GM21529 (cell line): ENCODE measurements around the gene TEX11.
"Not testable (repeated sequence)": the region's sequence is repeated elsewhere in the genome, so short reads cannot be mapped to it uniquely, and the experiment has no call there.

Experiments used
- ATAC-seq: cut with Tn5 transposase; IDR thresholded peaks from one replicate; pipeline ENCODE4 v1.9.1; 2021; ENCODE audit not compliant: unreplicated experiment

The TEX11 gene

GRCh38 chrX:70762285-70762684 is 146.2 kb downstream of the TEX11 start:
- no peak for ATAC-seq

GRCh38 chrX:70755850-70756249 is 152.7 kb downstream of the TEX11 start:
- ATAC-seq = no peak

- ATAC-seq = no peak
Measured at GRCh38 chrX:70754169-70754848, 154.2 kb downstream of the TEX11 start.

GRCh38 chrX:70733774-70734173 is 174.7 kb downstream of the TEX11 start:
- ATAC-seq = not testable (repeated sequence)

GRCh38 chrX:70727961-70728360 is 180.6 kb downstream of the TEX11 start:
- ATAC-seq = not testable (repeated sequence)

GRCh38 chrX:70720721-70721120 is 187.8 kb downstream of the TEX11 start:
- ATAC-seq = no peak

- ATAC-seq = not testable (repeated sequence)
Measured at GRCh38 chrX:70711336-70711735, 197.2 kb downstream of the TEX11 start.

GRCh38 chrX:70694339-70695122 is 214.0 kb downstream of the TEX11 start:
- ATAC-seq = no peak

GRCh38 chrX:70679455-70679854 is 229.1 kb downstream of the TEX11 start:
- not testable (repeated sequence) for ATAC-seq

GRCh38 chrX:70675284-70675683 is 233.2 kb downstream of the TEX11 start:
- no peak for ATAC-seq

GRCh38 chrX:70672326-70672725 is 236.2 kb downstream of the TEX11 start:
- ATAC-seq = no peak

- no peak for ATAC-seq
Measured at GRCh38 chrX:70669120-70669519, 239.4 kb downstream of the TEX11 start.

GRCh38 chrX:70664726-70665125 is 243.8 kb downstream of the TEX11 start:
- no peak for ATAC-seq

- ATAC-seq = not testable (repeated sequence)
Measured at GRCh38 chrX:70661124-70661523, 247.4 kb downstream of the TEX11 start.

GRCh38 chrX:70657546-70657945 is 251.0 kb downstream of the TEX11 start:
- not testable (repeated sequence) for ATAC-seq

GRCh38 chrX:70656304-70656703 is 252.2 kb downstream of the TEX11 start:
- ATAC-seq = no peak

GRCh38 chrX:70647910-70648309 is 260.6 kb downstream of the TEX11 start:
- not testable (repeated sequence) for ATAC-seq

GRCh38 chrX:70636218-70636617 is 272.3 kb downstream of the TEX11 start:
- no peak for ATAC-seq

- ATAC-seq = no peak
Measured at GRCh38 chrX:70635669-70636068, 272.8 kb downstream of the TEX11 start.

GRCh38 chrX:70635227-70635626 is 273.3 kb downstream of the TEX11 start:
- ATAC-seq = no peak

GRCh38 chrX:70621743-70622142 is 286.8 kb downstream of the TEX11 start:
- ATAC-seq = no peak

GRCh38 chrX:70618467-70618866 is 290.0 kb downstream of the TEX11 start:
- ATAC-seq = no peak
